Fibroblast of lung (primary cell): ENCODE measurements around the gene MTOR. TPM values are rescaled to one million over a fixed set of nuclear protein-coding genes. Genes with fewer than 3 reads are reported as not detected.

Source experiments
- DNase-seq, 2 donors: peaks; one replicate each; pipeline versions ENCODE4 v3.0.0 to v3.0.0-alpha.2; 2010; ENCODE audit warnings: low read depth in 2 of 2
- H2AFZ ChIP-seq: 2 replicates; pipeline ENCODE4 v1.5.1; 2012; ENCODE audit warnings: low read length, control low read depth, inconsistent platforms
- H3K27ac ChIP-seq: 2 replicates; pipeline ENCODE4 v1.5.1; 2011; ENCODE audit warnings: low read length, control low read depth; ENCODE audit not compliant: insufficient read depth
- H3K27me3 ChIP-seq: 2 replicates; pipeline ENCODE4 v1.5.1; 2011; ENCODE audit warnings: mild to moderate bottlenecking, low read length; ENCODE audit not compliant: control insufficient read depth, insufficient read depth
- H3K36me3 ChIP-seq: 2 replicates; pipeline ENCODE4 v1.5.1; 2011; ENCODE audit warnings: low read length; ENCODE audit not compliant: control insufficient read depth, insufficient read depth
- H3K4me1 ChIP-seq: 2 replicates; pipeline ENCODE4 v1.5.1; 2011; ENCODE audit warnings: low read length; ENCODE audit not compliant: control insufficient read depth, insufficient read depth; ENCODE audit errors: extremely low read depth
- H3K4me2 ChIP-seq: 2 replicates; pipeline ENCODE4 v1.5.1; 2011; ENCODE audit warnings: low read length, control low read depth; ENCODE audit not compliant: insufficient read depth; ENCODE audit errors: extremely low read depth
- H3K4me3 ChIP-seq, 4 experiments: fragments of 200-600 bp in 1 of 4; sonication (generic) in 1 of 4; replicated peaks in 1 of 4; 2 replicates each; pipeline ENCODE4 v1.5.1; 2011 to 2016; ENCODE audit warnings: low read length in 4 of 4, low read depth in 3 of 4, mild to moderate bottlenecking in 3 of 4, control low read depth in 2 of 4, inconsistent platforms in 1 of 4, mixed read lengths in 1 of 4; ENCODE audit not compliant: insufficient read depth in 1 of 4; ENCODE audit errors: control extremely low read depth in 1 of 4
- H3K79me2 ChIP-seq: 2 replicates; pipeline ENCODE4 v1.5.1; 2012; ENCODE audit warnings: mild to moderate bottlenecking, low read length, inconsistent platforms; ENCODE audit not compliant: control insufficient read depth, insufficient read depth
- H3K9ac ChIP-seq: 2 replicates; pipeline ENCODE4 v1.5.1; 2011; ENCODE audit warnings: mild to moderate bottlenecking, low read length, control low read depth; ENCODE audit not compliant: insufficient read depth
- H3K9me3 ChIP-seq: 2 replicates; pipeline ENCODE4 v1.5.1; 2012; ENCODE audit warnings: low read depth, low read length; ENCODE audit not compliant: control insufficient read depth, insufficient read depth
- H4K20me1 ChIP-seq: 2 replicates; pipeline ENCODE4 v1.5.1; 2011; ENCODE audit warnings: low read length; ENCODE audit not compliant: control insufficient read depth, insufficient read depth; ENCODE audit errors: extremely low read depth
- EZH2 ChIP-seq: IDR thresholded peaks from 2 replicates; pipeline ENCODE4 v1.5.1; 2012; ENCODE audit warnings: low read length, control low read depth, mild to moderate bottlenecking; ENCODE audit errors: missing control alignments
- polyA plus RNA-seq, 2 donors: library from polyadenylated mRNA; depleted of rRNA in 1 of 2; stranded (reverse) in 1 of 2; unstranded in 1 of 2; fragments of >200 nt; gene quantifications; 2 replicates each; pipeline ENCODE4 v1.2.1, GENCODE V29; 2011 to 2012; ENCODE audit warnings: missing spikeins in 1 of 2
- total RNA-seq: library from RNA; depleted of rRNA; stranded (reverse); fragments of >200 nt; gene quantifications from 2 replicates; pipeline ENCODE4 v1.2.1, GENCODE V29; 2014
- TF ChIP-seq, protein P1 (sequence below), 2 donors: IDR thresholded peaks in 1 of 2; conservative IDR thresholded peaks in 1 of 2; 1 replicate in 1 of 2; 2 replicates in 1 of 2; pipeline ENCODE4 v1.5.1; 2011 to 2012; ENCODE audit warnings: low read length in 2 of 2, control low read depth in 1 of 2, inconsistent platforms in 1 of 2, low read depth in 1 of 2, mild to moderate bottlenecking in 1 of 2

MTOR gene
- total and polyA plus RNA-seq, 2 donors (not counting 1 experiment from before 2014, with no cell fraction given): 20.2 to 36.2 TPM

DNA sequence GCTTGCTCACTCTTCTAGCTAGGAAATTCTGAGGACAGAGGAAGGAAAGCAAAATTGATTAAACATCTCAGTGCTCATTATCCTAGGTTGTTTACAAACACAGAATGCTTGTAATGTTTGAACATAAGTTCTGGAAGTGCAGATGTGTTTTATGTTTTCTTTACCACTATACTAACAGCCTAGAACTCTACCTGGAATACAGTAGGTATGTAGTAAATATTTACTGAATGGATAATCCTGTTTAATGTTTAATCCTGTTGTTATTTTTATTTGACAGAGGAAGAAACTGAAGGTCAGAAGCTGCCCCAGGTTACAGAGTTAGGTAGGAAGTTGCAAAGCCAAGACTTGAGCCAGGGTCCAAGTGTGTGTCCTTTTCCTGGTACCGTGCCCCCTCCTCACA, 6.1 kb downstream of the MTOR start:
- H3K9me3 ChIP-seq: no peaks in the 10 kb centered on the region
- no peak for DNase-seq
- no peak overlapping the region for H3K4me2 ChIP-seq
- peaks cover 10% of the 10 kb centered on the region for H3K36me3 ChIP-seq
- H3K4me3 ChIP-seq: no peak overlapping the region
- TF ChIP-seq, protein P1, sequence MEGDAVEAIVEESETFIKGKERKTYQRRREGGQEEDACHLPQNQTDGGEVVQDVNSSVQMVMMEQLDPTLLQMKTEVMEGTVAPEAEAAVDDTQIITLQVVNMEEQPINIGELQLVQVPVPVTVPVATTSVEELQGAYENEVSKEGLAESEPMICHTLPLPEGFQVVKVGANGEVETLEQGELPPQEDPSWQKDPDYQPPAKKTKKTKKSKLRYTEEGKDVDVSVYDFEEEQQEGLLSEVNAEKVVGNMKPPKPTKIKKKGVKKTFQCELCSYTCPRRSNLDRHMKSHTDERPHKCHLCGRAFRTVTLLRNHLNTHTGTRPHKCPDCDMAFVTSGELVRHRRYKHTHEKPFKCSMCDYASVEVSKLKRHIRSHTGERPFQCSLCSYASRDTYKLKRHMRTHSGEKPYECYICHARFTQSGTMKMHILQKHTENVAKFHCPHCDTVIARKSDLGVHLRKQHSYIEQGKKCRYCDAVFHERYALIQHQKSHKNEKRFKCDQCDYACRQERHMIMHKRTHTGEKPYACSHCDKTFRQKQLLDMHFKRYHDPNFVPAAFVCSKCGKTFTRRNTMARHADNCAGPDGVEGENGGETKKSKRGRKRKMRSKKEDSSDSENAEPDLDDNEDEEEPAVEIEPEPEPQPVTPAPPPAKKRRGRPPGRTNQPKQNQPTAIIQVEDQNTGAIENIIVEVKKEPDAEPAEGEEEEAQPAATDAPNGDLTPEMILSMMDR (conservative IDR thresholded peaks at IDR 0.05 in 1 of 2, IDR thresholded peaks at IDR 0.05 in 1 of 2; ENCODE audit: low read depth in 1 of 2, low read length in 2 of 2): no peak
- TF ChIP-seq EZH2: no peak
- no peak overlapping the region for H3K27ac ChIP-seq
- H3K9ac ChIP-seq: no peak overlapping the region
- no peak overlapping the region for H2AFZ ChIP-seq
- H4K20me1 ChIP-seq: no peaks in the 10 kb centered on the region
- no peaks in the 10 kb centered on the region for H3K4me1 ChIP-seq
- peaks cover 3% of the 10 kb centered on the region for H3K79me2 ChIP-seq
- H3K27me3 ChIP-seq: no peaks in the 10 kb centered on the region

DNA sequence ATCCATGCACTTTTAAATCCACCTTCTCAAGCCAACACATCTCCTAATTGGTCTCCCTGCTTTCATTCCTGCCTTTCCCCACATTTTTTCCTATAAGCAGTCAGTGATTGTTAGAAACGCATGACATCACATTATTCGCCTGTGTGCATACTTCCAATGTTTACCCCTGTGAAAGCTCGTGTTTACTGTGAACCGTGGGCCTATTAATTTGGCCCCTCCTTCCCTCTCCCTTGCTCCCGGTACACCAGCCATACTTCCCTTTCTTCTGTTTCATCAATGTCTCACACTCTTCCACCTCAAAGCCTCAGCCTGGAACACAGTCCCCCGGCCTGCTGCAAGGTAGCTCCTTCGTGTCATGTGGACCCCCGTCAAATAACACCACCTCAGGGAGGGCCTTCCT, 9.1 kb downstream of the MTOR start:
- no peak for DNase-seq
- TF ChIP-seq EZH2: no peak
- TF ChIP-seq, protein P1 (conservative IDR thresholded peaks at IDR 0.05 in 1 of 2, IDR thresholded peaks at IDR 0.05 in 1 of 2; ENCODE audit: low read depth in 1 of 2, low read length in 2 of 2): no peak
- Histone ChIP-seq H4K20me1 (no peaks in the 10 kb centered on the region), H3K27ac (no peak overlapping the region), H3K4me1 (no peaks in the 10 kb centered on the region), H3K4me3 (no peak overlapping the region), H2AFZ (no peak overlapping the region), H3K36me3 (peaks cover 10% of the 10 kb centered on the region), H3K9ac (no peak overlapping the region), H3K27me3 (no peaks in the 10 kb centered on the region), H3K79me2 (no peaks in the 10 kb centered on the region), H3K4me2 (no peak overlapping the region), H3K9me3 (no peaks in the 10 kb centered on the region)

DNA sequence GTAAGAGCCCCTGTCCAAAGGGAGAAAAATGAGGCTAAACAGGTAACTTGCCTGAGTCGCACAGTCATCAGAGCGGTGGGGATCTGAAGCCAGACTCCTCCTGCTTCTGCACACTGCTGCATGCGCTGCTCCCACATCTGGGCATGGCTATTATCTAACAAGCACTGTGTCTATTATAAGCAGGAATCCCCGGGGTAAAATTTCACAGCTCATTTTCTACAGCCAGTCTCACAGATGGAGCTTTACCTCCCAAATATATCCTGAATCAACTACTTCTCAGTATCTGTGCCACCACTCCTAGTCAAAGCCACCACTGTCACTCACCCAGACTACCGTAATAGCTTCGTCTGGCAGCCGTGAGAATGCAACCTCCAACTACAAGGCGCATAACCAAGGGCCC, 9.8 kb downstream of the MTOR start:
- no peaks in the 10 kb centered on the region for H3K4me1 ChIP-seq
- no peak overlapping the region for H3K27ac ChIP-seq
- H3K4me2 ChIP-seq: no peak overlapping the region
- H3K4me3 ChIP-seq: no peak overlapping the region
- H3K27me3 ChIP-seq: no peaks in the 10 kb centered on the region
- no peak for DNase-seq
- no peak overlapping the region for H3K9ac ChIP-seq
- H3K36me3 ChIP-seq: peaks cover 12% of the 10 kb centered on the region
- no peak overlapping the region for H2AFZ ChIP-seq
- H3K79me2 ChIP-seq: no peaks in the 10 kb centered on the region
- H3K9me3 ChIP-seq: no peaks in the 10 kb centered on the region
- no peaks in the 10 kb centered on the region for H4K20me1 ChIP-seq
- TF ChIP-seq, protein P1 (conservative IDR thresholded peaks at IDR 0.05 in 1 of 2, IDR thresholded peaks at IDR 0.05 in 1 of 2; ENCODE audit: low read depth in 1 of 2, low read length in 2 of 2): no peak
- no peak for TF ChIP-seq EZH2
